ENCODE data around the gene PCDH18. TPM values are rescaled to one million over a fixed set of nuclear protein-coding genes. Genes with fewer than 3 reads are reported as not detected.

The PCDH18 gene
- total and polyA plus RNA-seq, 4 donors, result 0.89 to 7.7 (median 2.3) TPM

DNA sequence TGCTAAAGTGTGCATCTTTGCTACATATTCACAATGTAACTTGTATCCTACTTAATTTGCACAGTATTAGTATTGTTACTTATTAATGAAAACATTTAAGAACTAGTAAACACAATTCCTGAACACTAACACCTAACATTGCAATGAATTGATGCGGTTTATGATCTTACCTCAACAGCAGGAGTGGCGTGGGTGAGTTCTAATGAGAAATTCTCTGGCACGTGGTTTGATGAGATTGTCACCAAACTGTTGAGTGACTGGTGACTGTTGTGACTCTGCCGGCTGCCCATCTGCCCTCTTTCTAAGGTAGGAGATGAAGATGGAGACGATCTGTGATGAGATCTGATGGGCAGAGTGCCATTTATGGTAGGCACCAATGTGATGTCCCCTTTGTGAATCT is 2.9 kb downstream of the PCDH18 start:
- Histone ChIP-seq H3K36me3 (ENCODE audit: control insufficient read depth in 4 of 4, insufficient read depth in 3 of 4, low read depth in 1 of 4, low read length in 3 of 4) (no peaks in the 10 kb centered on the region), H3K27ac (ENCODE audit: low read depth in 1 of 2, low read length in 2 of 2) (no peak overlapping the region), H3K4me1 (ENCODE audit: control insufficient read depth in 4 of 4, insufficient read depth in 4 of 4, low read length in 3 of 4) (peaks cover 0 to 4% (median 0%) of the 10 kb centered on the region in 4 donors), H3K4me3 (ENCODE audit: low read depth in 1 of 3, low read length in 3 of 3) (peak overlapping the region in 2 of 3 donors; percentile 20 to 30), H3K27me3 (ENCODE audit: control insufficient read depth in 4 of 4, insufficient read depth in 4 of 4, low read length in 3 of 4) (peaks cover 0 to 2% (median 0%) of the 10 kb centered on the region in 4 donors), H3K9ac (ENCODE audit: low read depth in 1 of 2, low read length in 2 of 2) (no peak overlapping the region), H3K9me3 (ENCODE audit: control insufficient read depth in 4 of 4, low read length in 3 of 4) (peaks cover 0 to 3% (median 0%) of the 10 kb centered on the region in 4 donors)
- no peak for TF ChIP-seq FOXA2 (IDR thresholded peaks at IDR 0.05)
- TF ChIP-seq SP1 (IDR thresholded peaks at IDR 0.05), result no peak
- no peak for TF ChIP-seq HNF4G (IDR thresholded peaks at IDR 0.05)
- no peak for TF ChIP-seq YY1 (IDR thresholded peaks at IDR 0.05)
- no peak for TF ChIP-seq JUND (IDR thresholded peaks at IDR 0.05)
- no peak for TF ChIP-seq HNF4A (conservative IDR thresholded peaks at IDR 0.05)
- no peak for TF ChIP-seq EGR1 (IDR thresholded peaks at IDR 0.05; ENCODE audit: low read depth in 2 of 2)
- TF ChIP-seq, protein P1, sequence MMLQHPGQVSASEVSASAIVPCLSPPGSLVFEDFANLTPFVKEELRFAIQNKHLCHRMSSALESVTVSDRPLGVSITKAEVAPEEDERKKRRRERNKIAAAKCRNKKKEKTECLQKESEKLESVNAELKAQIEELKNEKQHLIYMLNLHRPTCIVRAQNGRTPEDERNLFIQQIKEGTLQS (IDR thresholded peaks at IDR 0.05), result no peak
- TF ChIP-seq, protein P2, sequence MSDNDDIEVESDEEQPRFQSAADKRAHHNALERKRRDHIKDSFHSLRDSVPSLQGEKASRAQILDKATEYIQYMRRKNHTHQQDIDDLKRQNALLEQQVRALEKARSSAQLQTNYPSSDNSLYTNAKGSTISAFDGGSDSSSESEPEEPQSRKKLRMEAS (IDR thresholded peaks at IDR 0.05), result no peak
- no peak for DNase-seq (ENCODE audit: low spot score)
- 66% methylated on average over 5 of the region's 5 CpGs for WGBS

DNA sequence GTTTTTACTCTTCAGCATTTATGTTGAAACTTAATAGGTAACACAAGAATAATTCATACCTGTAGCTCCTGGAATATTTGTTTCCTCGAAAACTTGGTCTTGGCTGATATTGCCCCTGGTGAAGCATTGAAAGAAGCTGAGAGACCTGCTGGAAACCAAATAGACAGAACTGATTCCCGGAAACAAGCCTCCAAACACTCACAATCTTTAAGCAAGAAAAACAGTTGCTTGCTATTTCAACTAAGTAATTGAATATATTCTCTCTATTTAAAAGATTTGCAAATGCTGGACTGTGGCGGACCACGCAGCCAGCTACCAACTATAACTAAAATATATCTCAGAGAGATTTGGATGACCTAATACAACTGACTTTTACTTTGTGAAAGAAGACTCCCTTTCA is 3.6 kb downstream of the PCDH18 start:
- no peak overlapping the region for H3K27ac ChIP-seq (ENCODE audit: low read depth in 1 of 2, low read length in 2 of 2)
- peaks cover 0 to 4% (median 0%) of the 10 kb centered on the region in 4 donors for H3K4me1 ChIP-seq (ENCODE audit: control insufficient read depth in 4 of 4, insufficient read depth in 4 of 4, low read length in 3 of 4)
- H3K27me3 ChIP-seq (ENCODE audit: control insufficient read depth in 4 of 4, insufficient read depth in 4 of 4, low read length in 3 of 4), result peaks cover 0 to 2% (median 0%) of the 10 kb centered on the region in 4 donors
- no peak overlapping the region for H3K9ac ChIP-seq (ENCODE audit: low read depth in 1 of 2, low read length in 2 of 2)
- WGBS, result 59% methylated on average over 4 of the region's 4 CpGs
- TF ChIP-seq, protein P1 (IDR thresholded peaks at IDR 0.05), result no peak
- TF ChIP-seq, protein P3, sequence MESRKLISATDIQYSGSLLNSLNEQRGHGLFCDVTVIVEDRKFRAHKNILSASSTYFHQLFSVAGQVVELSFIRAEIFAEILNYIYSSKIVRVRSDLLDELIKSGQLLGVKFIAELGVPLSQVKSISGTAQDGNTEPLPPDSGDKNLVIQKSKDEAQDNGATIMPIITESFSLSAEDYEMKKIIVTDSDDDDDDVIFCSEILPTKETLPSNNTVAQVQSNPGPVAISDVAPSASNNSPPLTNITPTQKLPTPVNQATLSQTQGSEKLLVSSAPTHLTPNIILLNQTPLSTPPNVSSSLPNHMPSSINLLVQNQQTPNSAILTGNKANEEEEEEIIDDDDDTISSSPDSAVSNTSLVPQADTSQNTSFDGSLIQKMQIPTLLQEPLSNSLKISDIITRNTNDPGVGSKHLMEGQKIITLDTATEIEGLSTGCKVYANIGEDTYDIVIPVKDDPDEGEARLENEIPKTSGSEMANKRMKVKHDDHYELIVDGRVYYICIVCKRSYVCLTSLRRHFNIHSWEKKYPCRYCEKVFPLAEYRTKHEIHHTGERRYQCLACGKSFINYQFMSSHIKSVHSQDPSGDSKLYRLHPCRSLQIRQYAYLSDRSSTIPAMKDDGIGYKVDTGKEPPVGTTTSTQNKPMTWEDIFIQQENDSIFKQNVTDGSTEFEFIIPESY (IDR thresholded peaks at IDR 0.05), result no peak
- H3K4me3 ChIP-seq (ENCODE audit: low read depth in 1 of 3, low read length in 3 of 3), result no peak overlapping the region
- no peaks in the 10 kb centered on the region for H3K36me3 ChIP-seq (ENCODE audit: control insufficient read depth in 4 of 4, insufficient read depth in 3 of 4, low read depth in 1 of 4, low read length in 3 of 4)
- H3K9me3 ChIP-seq (ENCODE audit: control insufficient read depth in 4 of 4, low read length in 3 of 4), result peaks cover 0 to 3% (median 0%) of the 10 kb centered on the region in 4 donors
- DNase-seq (ENCODE audit: low spot score), result no peak

DNA sequence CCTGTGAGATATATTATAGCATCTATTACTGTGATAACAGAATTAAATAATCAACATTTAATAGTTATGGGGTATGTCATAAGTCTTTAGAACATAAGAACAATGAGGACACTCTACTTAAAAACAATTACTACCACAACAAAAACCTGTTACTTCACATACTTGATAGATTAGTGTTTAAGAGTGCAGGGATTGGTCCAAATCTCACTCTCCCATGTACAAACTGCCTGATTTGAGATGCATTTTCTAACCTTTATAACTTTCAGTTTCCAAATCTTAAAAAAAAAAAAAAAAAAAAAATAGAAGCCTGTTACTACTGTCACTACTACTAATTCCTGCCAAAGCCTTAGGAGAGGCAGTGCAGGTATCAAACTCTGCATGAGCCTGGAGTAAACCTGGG is 5.6 kb downstream of the PCDH18 start:
- Histone ChIP-seq H3K27me3 (ENCODE audit: control insufficient read depth in 4 of 4, insufficient read depth in 4 of 4, low read length in 3 of 4) (peaks cover 0 to 3% (median 0%) of the 10 kb centered on the region in 4 donors), H3K9ac (ENCODE audit: low read depth in 1 of 2, low read length in 2 of 2) (no peak overlapping the region), H3K9me3 (ENCODE audit: control insufficient read depth in 4 of 4, low read length in 3 of 4) (peaks cover 0 to 3% (median 0%) of the 10 kb centered on the region in 4 donors), H3K4me3 (ENCODE audit: low read depth in 1 of 3, low read length in 3 of 3) (no peak overlapping the region), H3K27ac (ENCODE audit: low read depth in 1 of 2, low read length in 2 of 2) (no peak overlapping the region), H3K36me3 (ENCODE audit: control insufficient read depth in 4 of 4, insufficient read depth in 3 of 4, low read depth in 1 of 4, low read length in 3 of 4) (no peaks in the 10 kb centered on the region), H3K4me1 (ENCODE audit: control insufficient read depth in 4 of 4, insufficient read depth in 4 of 4, low read length in 3 of 4) (no peaks in the 10 kb centered on the region)
- TF ChIP-seq HNF4A (conservative IDR thresholded peaks at IDR 0.05), result no peak
- TF ChIP-seq EGR1 (IDR thresholded peaks at IDR 0.05; ENCODE audit: low read depth in 2 of 2), result no peak
- no peak for TF ChIP-seq RAD21 (IDR thresholded peaks at IDR 0.05)
- DNase-seq (ENCODE audit: low spot score), result no peak

Data from liver (tissue), 9 donors.